Mesothelial cell of epicardium (in vitro differentiated cells): ENCODE measurements around the gene CEP97. TPM values are rescaled to one million over a fixed set of nuclear protein-coding genes. Genes with fewer than 3 reads are reported as not detected.

Source experiments
- DNase-seq, 2 experiments: peaks; one replicate each; pipeline ENCODE4 v3.0.0; 2021; ENCODE audit warnings: low spot score in 2 of 2; ENCODE audit not compliant: unreplicated experiment in 2 of 2
- H3K27ac Mint-ChIP-seq: 2 replicates; pipeline ENCODE4 v1.8.0; 2021; ENCODE audit warnings: mixed read lengths
- H3K27me3 Mint-ChIP-seq: 2 replicates; pipeline ENCODE4 v1.8.0; 2021; ENCODE audit warnings: low read depth, mixed read lengths
- H3K36me3 Mint-ChIP-seq: 2 replicates; pipeline ENCODE4 v1.8.0; 2021; ENCODE audit warnings: mixed read lengths
- H3K4me1 Mint-ChIP-seq: 2 replicates; pipeline ENCODE4 v1.8.0; 2021; ENCODE audit warnings: mixed read lengths
- H3K4me3 Mint-ChIP-seq: 2 replicates; pipeline ENCODE4 v1.8.0; 2021; ENCODE audit warnings: mild to moderate bottlenecking, moderate library complexity, mixed read lengths
- H3K9me3 Mint-ChIP-seq: 2 replicates; pipeline ENCODE4 v1.8.0; 2021; ENCODE audit warnings: mixed read lengths
- CTCF ChIP-seq: fragments of 200-600 bp; sonication (generic); IDR thresholded peaks from one replicate; pipeline ENCODE4 v1.5.0; 2021; ENCODE audit warnings: antibody characterized with exemption; ENCODE audit not compliant: unreplicated experiment
- total RNA-seq: library from RNA; stranded (reverse); gene quantifications from 3 replicates; pipeline ENCODE4 v1.2.1, GENCODE V29; 2021

Gene CEP97
- total RNA-seq, 1 donor from 2014 or later: 18.7 TPM

- H3K4me1 Mint-ChIP-seq: no peaks in the 10 kb centered on the region
- no peak for TF ChIP-seq CTCF
- H3K27me3 Mint-ChIP-seq: no peaks in the 10 kb centered on the region
- peaks cover 61% of the 10 kb centered on the region for H3K36me3 Mint-ChIP-seq
- DNase-seq: no peak
- no peak overlapping the region for H3K4me3 Mint-ChIP-seq
- peaks cover 30% of the 10 kb centered on the region for H3K9me3 Mint-ChIP-seq
- H3K27ac Mint-ChIP-seq: no peak overlapping the region
Measured at GRCh38 chr3:101796077-101796680, 71.8 kb downstream of the CEP97 start.

DNA sequence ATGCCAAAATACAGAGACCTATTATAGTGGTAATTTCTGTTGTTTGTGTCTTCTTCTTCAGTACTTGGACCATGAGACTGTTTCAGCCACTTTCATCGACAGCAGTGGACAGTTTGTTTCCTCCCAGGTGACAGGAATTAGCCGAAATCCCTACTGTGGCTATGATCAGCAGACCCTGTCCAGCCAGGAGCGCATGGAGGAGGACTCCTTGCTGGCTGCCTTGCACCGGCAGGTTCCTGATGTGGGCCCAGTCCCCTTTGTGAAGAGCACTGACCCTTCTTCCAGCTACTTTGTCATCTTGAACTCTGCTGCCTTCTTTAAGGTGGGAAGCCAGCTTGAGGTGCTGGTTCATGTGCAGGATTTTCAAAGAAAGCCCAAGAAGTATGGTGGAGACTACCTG, 76.8 kb downstream of the CEP97 start:
- no peak for DNase-seq
- Mint-ChIP-seq H3K4me1 (peaks cover 2% of the 10 kb centered on the region), H3K27ac (no peak overlapping the region), H3K9me3 (peaks cover 6% of the 10 kb centered on the region), H3K36me3 (peaks cover 29% of the 10 kb centered on the region), H3K4me3 (no peak overlapping the region), H3K27me3 (no peaks in the 10 kb centered on the region)
- no peak for TF ChIP-seq CTCF

GRCh38 chr3:101802179-101802578, 77.8 kb downstream of the CEP97 start:
- TF ChIP-seq CTCF: no peak
- Mint-ChIP-seq H3K27me3 (no peaks in the 10 kb centered on the region), H3K36me3 (peaks cover 23% of the 10 kb centered on the region), H3K4me3 (no peak overlapping the region), H3K9me3 (peaks cover 6% of the 10 kb centered on the region), H3K27ac (no peak overlapping the region), H3K4me1 (peaks cover 5% of the 10 kb centered on the region)
- DNase-seq: no peak

DNA sequence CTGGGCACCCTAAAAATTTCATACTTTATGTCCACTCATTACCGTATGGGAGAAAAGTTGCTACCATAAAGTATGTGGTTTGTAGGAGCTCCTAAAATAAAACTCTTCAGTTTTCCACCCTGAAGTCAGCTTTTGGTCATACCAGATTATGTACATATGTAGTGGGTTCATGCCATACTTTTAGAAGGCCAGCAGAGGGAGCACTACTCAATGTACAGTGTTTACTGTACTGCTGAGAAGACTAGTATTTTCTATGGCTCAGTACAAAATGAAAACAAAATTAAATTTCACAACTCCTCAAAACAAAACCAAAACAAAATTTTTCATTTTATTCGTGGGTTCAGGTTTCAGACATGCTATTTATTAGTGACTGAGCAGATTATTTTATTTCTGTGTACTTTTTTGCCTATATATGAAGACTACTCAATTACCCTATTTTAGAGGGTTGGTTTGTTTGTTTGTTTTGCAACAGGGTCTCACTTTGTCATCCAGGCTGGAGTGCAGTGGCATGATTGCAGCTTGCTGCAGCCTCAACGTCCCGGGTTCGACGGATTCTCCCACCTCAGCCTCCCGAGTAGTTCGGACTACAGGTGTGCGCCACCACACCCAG, 78.9 kb downstream of the CEP97 start:
- peak; percentile 86 for TF ChIP-seq CTCF
- Mint-ChIP-seq H3K4me3 (no peak overlapping the region), H3K27me3 (no peaks in the 10 kb centered on the region), H3K9me3 (peaks cover 6% of the 10 kb centered on the region), H3K4me1 (peaks cover 5% of the 10 kb centered on the region), H3K27ac (no peak overlapping the region), H3K36me3 (peaks cover 20% of the 10 kb centered on the region)
- no peak for DNase-seq

DNA sequence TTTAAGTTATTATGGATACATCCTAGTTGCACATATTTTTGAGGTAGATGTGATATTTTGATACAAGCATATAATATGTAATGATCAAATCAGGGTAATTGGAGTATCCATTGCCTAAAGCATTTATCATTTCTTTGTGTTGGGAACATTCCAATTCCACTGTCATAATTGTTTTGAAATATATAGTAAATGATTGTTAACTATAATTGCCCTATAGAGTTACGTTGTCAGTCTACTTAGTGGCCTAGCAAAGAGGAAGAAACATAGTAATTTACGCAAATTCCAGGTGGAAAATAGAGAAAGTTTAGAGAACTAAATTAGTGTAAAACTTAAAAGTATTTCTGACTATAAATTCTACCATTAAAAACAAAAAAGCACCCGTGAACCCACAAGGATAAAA, 79.5 kb downstream of the CEP97 start:
- Mint-ChIP-seq H3K27ac (no peak overlapping the region), H3K4me1 (peaks cover 6% of the 10 kb centered on the region), H3K36me3 (peaks cover 18% of the 10 kb centered on the region), H3K4me3 (no peak overlapping the region), H3K27me3 (no peaks in the 10 kb centered on the region), H3K9me3 (peaks cover 6% of the 10 kb centered on the region)
- TF ChIP-seq CTCF: no peak
- no peak for DNase-seq

- Mint-ChIP-seq H3K27me3 (no peaks in the 10 kb centered on the region), H3K9me3 (no peaks in the 10 kb centered on the region), H3K36me3 (peaks cover 2% of the 10 kb centered on the region), H3K4me1 (peaks cover 22% of the 10 kb centered on the region), H3K4me3 (no peak overlapping the region), H3K27ac (no peak overlapping the region)
- no peak for TF ChIP-seq CTCF
- DNase-seq: no peak
Measured at GRCh38 chr3:101806491-101806890, 82.1 kb downstream of the CEP97 start.
